Neural cell (in vitro differentiated cells): ENCODE measurements around the gene ZNF24. TPM values are rescaled to one million over a fixed set of nuclear protein-coding genes. Genes with fewer than 3 reads are reported as not detected.

Source experiments
- H2AFZ ChIP-seq: fragments of 200-600, 300-800 bp; sonication (generic), shearing (Covaris generic); 2 replicates; pipeline ENCODE4 v1.6.0; 2014; ENCODE audit warnings: low read depth, mild to moderate bottlenecking, antibody characterized with exemption, low read length, moderate library complexity
- H3F3A ChIP-seq: fragments of 200-600 bp; shearing (Covaris generic); 2 replicates; pipeline ENCODE4 v1.6.1; 2016; ENCODE audit warnings: mild to moderate bottlenecking, moderate library complexity, mixed read lengths, antibody characterized with exemption, low read length; ENCODE audit not compliant: insufficient read depth, poor library complexity, severe bottlenecking
- H3K27ac ChIP-seq: fragments of 200-600, 300-800 bp; sonication (generic), shearing (Covaris generic); 2 replicates; pipeline ENCODE4 v1.5.1; 2014; ENCODE audit warnings: mild to moderate bottlenecking, low read length, moderate library complexity
- H3K27me3 ChIP-seq: fragments of 300-800, 200-600 bp; sonication (generic), shearing (Covaris generic); 2 replicates; pipeline ENCODE4 v1.6.0; 2014; ENCODE audit warnings: mild to moderate bottlenecking, low read depth, low read length, moderate library complexity; ENCODE audit not compliant: insufficient read depth
- H3K36me3 ChIP-seq: fragments of 300-800, 200-600 bp; sonication (generic), shearing (Covaris generic); 2 replicates; pipeline ENCODE4 v1.5.1; 2014; ENCODE audit warnings: mild to moderate bottlenecking, antibody characterized with exemption, low read length, moderate library complexity; ENCODE audit not compliant: insufficient read depth
- H3K4me2 ChIP-seq: fragments of 300-800, 200-600 bp; sonication (generic), shearing (Covaris generic); 2 replicates; pipeline ENCODE4 v1.6.0; 2014; ENCODE audit warnings: mild to moderate bottlenecking, low read length
- H3K4me3 ChIP-seq: fragments of 300-800, 200-600 bp; sonication (generic), shearing (Covaris generic); 2 replicates; pipeline ENCODE4 v1.5.1; 2014; ENCODE audit warnings: mild to moderate bottlenecking, low read length, moderate library complexity
- H3K79me2 ChIP-seq: fragments of 200-600 bp; shearing (Covaris generic); replicated peaks from 2 replicates; pipeline ENCODE4 v1.6.0; 2014; ENCODE audit warnings: mild to moderate bottlenecking, low read length, moderate library complexity; ENCODE audit not compliant: insufficient read depth
- H3K9ac ChIP-seq: fragments of 300-800, 200-600 bp; sonication (generic), shearing (Covaris generic); 2 replicates; pipeline ENCODE4 v1.6.1; 2016; ENCODE audit warnings: mild to moderate bottlenecking, low read length, mixed read lengths
- H3K9me2 ChIP-seq: fragments of 200-600 bp; shearing (Covaris generic); 2 replicates; pipeline ENCODE4 v1.6.1; 2016; ENCODE audit warnings: mild to moderate bottlenecking, low read length, mixed read lengths; ENCODE audit not compliant: insufficient read depth
- H3K9me3 ChIP-seq: fragments of 200-600, 300-800 bp; sonication (generic), shearing (Covaris generic); 2 replicates; pipeline ENCODE4 v1.6.1; 2016; ENCODE audit warnings: mild to moderate bottlenecking, mixed run types, low read length, moderate library complexity, mixed read lengths
- H4K20me1 ChIP-seq: fragments of 200-600 bp; shearing (Covaris generic); 2 replicates; pipeline ENCODE4 v1.6.1; 2016; ENCODE audit warnings: mild to moderate bottlenecking, mixed run types; ENCODE audit not compliant: insufficient read depth
- CTCF ChIP-seq: fragments of 450-650 bp; IDR thresholded peaks from 2 replicates; pipeline ENCODE4 v1.5.1; 2014; ENCODE audit warnings: antibody characterized with exemption, mild to moderate bottlenecking, moderate library complexity; ENCODE audit not compliant: poor library complexity, severe bottlenecking
- EP300 ChIP-seq: fragments of 450-650 bp; conservative IDR thresholded peaks from 2 replicates; pipeline ENCODE4 v1.6.1; 2014; ENCODE audit warnings: antibody characterized with exemption, mild to moderate bottlenecking, moderate library complexity; ENCODE audit not compliant: poor library complexity, severe bottlenecking
- EZH2 ChIP-seq: fragments of 200-600, 300-800 bp; shearing (Covaris generic), sonication (generic); IDR thresholded peaks from 2 replicates; pipeline ENCODE4 v1.6.1; 2014; ENCODE audit warnings: antibody characterized with exemption, low read length, borderline replicate concordance, mild to moderate bottlenecking; ENCODE audit not compliant: insufficient read depth, poor library complexity, severe bottlenecking
- MXI1 ChIP-seq: fragments of 450-650 bp; conservative IDR thresholded peaks from 2 replicates; pipeline ENCODE4 v1.6.1; 2014; ENCODE audit warnings: antibody characterized with exemption, mild to moderate bottlenecking; ENCODE audit not compliant: poor library complexity, severe bottlenecking
- POLR2AphosphoS5 ChIP-seq: IDR thresholded peaks from 2 replicates; pipeline ENCODE4 v1.6.1; 2012
- RAD21 ChIP-seq: fragments of 450-650 bp; conservative IDR thresholded peaks from 2 replicates; pipeline ENCODE4 v1.6.1; 2014; ENCODE audit warnings: antibody characterized with exemption, mild to moderate bottlenecking, moderate library complexity
- REST ChIP-seq: IDR thresholded peaks from 2 replicates; pipeline ENCODE4 v1.6.1; 2012; ENCODE audit warnings: borderline replicate concordance
- SMC3 ChIP-seq: fragments of 450-650 bp; conservative IDR thresholded peaks from 2 replicates; pipeline ENCODE4 v1.6.1; 2014; ENCODE audit warnings: antibody characterized with exemption, mild to moderate bottlenecking, moderate library complexity; ENCODE audit not compliant: poor library complexity
- TAF1 ChIP-seq: IDR thresholded peaks from 2 replicates; pipeline ENCODE4 v1.6.1; 2012; ENCODE audit warnings: low read depth
- polyA plus RNA-seq: library from polyadenylated mRNA; depleted of rRNA; stranded (reverse); fragments of >200 nt; gene quantifications from 2 replicates; pipeline ENCODE4 v1.2.3, GENCODE V29; 2014

The ZNF24 gene
- polyA plus RNA-seq, 1 donor from 2014 or later = 46.3 TPM

DNA sequence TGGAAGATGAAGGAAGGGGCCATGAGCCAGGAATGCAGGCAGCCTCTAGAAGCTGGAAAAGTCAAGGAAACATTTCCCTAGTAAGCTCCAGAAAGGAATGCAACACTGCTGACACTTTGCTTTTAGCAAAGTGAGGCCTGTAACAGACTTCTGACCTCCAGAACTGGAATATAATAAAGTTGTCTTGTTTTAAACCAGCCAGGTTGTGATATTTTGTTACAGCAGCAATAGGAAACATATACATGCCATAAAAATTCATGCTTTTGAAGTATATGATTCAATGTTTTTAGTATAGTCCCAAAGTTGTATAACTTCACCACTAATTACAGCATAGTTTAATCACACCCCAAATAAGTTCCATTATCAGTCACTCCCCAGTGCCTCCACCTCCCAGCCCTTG lies 48.2 kb upstream of the ZNF24 start:
- Histone ChIP-seq H3K9me2 (no peaks in the 10 kb centered on the region), H3K27me3 (no peaks in the 10 kb centered on the region), H3K4me2 (no peak overlapping the region), H3K4me3 (no peak overlapping the region), H3K79me2 (no peaks in the 10 kb centered on the region), H2AFZ (no peak overlapping the region), H3K27ac (no peak overlapping the region), H3K9me3 (no peaks in the 10 kb centered on the region), H3F3A (no peaks in the 10 kb centered on the region), H3K36me3 (no peaks in the 10 kb centered on the region), H4K20me1 (no peaks in the 10 kb centered on the region), H3K9ac (no peak overlapping the region)
- TF ChIP-seq REST (no peak), TAF1 (no peak), EP300 (no peak), RAD21 (no peak), POLR2AphosphoS5 (no peak), SMC3 (no peak), CTCF (no peak), MXI1 (no peak), EZH2 (no peak)

DNA sequence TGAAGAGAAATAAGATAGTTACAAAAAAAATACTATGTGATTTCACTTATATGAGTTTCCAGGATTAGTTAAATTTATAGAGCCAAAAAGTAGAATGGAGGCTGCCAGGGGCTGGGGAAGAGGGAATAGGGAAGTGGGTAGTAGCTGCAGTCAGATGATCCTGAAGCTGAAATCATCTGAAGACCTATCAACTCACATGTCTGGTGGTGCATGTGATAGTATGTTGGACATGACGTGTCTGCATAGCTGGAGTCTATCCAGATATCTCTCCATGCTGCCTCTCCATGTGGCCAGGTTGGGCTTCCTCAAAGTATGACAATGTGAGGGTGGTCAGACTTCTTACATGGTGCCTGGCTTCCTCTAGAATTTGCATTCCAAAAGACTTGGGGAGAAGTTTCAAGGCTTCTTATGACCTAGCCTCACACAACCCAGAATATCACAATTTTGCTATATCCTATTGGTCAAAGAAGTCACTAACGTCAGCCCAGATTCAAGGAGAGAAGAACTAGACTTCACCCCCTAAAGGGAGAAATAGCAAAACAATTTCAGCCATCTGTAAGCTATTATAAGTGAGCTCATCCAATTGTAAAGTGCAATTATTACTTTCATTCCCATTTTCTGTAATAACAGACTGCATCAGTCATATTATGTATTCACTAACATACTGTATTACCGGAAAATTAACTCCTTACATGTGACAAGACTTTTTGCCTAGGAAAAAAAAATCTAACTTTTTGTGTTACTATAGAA lies 46.9 kb upstream of the ZNF24 start:
- Histone ChIP-seq H3K27me3 (no peaks in the 10 kb centered on the region), H3K27ac (no peak overlapping the region), H4K20me1 (no peaks in the 10 kb centered on the region), H3K79me2 (no peaks in the 10 kb centered on the region), H3K4me2 (no peak overlapping the region), H3K9me2 (no peaks in the 10 kb centered on the region), H3K4me3 (no peak overlapping the region), H3K36me3 (no peaks in the 10 kb centered on the region), H3K9me3 (no peaks in the 10 kb centered on the region), H3F3A (no peaks in the 10 kb centered on the region), H2AFZ (no peak overlapping the region), H3K9ac (no peak overlapping the region)
- TF ChIP-seq SMC3 (no peak), POLR2AphosphoS5 (no peak), CTCF (no peak), REST (no peak), EP300 (no peak), TAF1 (no peak), RAD21 (no peak), EZH2 (no peak), MXI1 (no peak)
